ENCODE data around the gene SNX14.

- TF ChIP-seq EZH2 (IDR thresholded peaks at IDR 0.05; ENCODE audit: insufficient read depth, low read length) (no peak), CTCF (IDR thresholded peaks at IDR 0.05; ENCODE audit: insufficient read depth, low read depth, low read length) (no peak)
Measured at GRCh38 chr6:85565736-85566135, 27.9 kb downstream of the SNX14 start.

All from astrocyte (in vitro differentiated cells and primary cell).